Activated CD8-positive, alpha-beta T cell treated with anti-CD3 and anti-CD28 coated beads, Interleukin-2, amount 10 ng/mL, durations not matched to agents 7 days and 5 days (primary cell): Measurements from ENCODE around the gene CLCF1. TPM values are rescaled to one million over a fixed set of nuclear protein-coding genes. Genes with fewer than 3 reads are reported as not detected.
A peak's percentile ranks its signal among the peaks of the same experiment; 100 is the strongest.

ENCODE experiments used
- ATAC-seq: fragments of 150-1000 bp; cut with Tn5 transposase; one replicate; pipeline ENCODE4 v1.10.0; 2021; ENCODE audit warnings: moderate library complexity
- CTCF ChIA-PET: fragments of 350-600 bp; sonication (Branson Sonifier 250); formaldehyde crosslinking; loops from one replicate; lab custom pipeline; 2021; ENCODE audit warnings: antibody characterized with exemption; lab: Charles Lee
- POLR2A ChIA-PET: fragments of 350-600 bp; sonication (Branson Sonifier 250); formaldehyde crosslinking; loops from one replicate; lab custom pipeline; 2021; ENCODE audit warnings: antibody characterized with exemption; lab: Charles Lee
- DNase-seq: peaks from one replicate; pipeline ENCODE4 v3.0.0-alpha.2; 2020
- H3K27ac Mint-ChIP-seq: one replicate; pipeline ENCODE4 v1.8.0; 2021; ENCODE audit warnings: mild to moderate bottlenecking, mixed read lengths
- H3K27me3 Mint-ChIP-seq: one replicate; pipeline ENCODE4 v1.8.0; 2021; ENCODE audit warnings: low read depth, mixed read lengths
- H3K36me3 Mint-ChIP-seq: one replicate; pipeline ENCODE4 v1.8.0; 2021; ENCODE audit warnings: low read depth, mixed read lengths
- H3K4me1 Mint-ChIP-seq: one replicate; pipeline ENCODE4 v1.8.0; 2021; ENCODE audit warnings: low read depth, mixed read lengths
- H3K4me3 Mint-ChIP-seq: one replicate; pipeline ENCODE4 v1.8.0; 2021; ENCODE audit warnings: mild to moderate bottlenecking, mixed read lengths
- H3K9me3 Mint-ChIP-seq: one replicate; pipeline ENCODE4 v1.8.0; 2022; ENCODE audit warnings: mixed read lengths; ENCODE audit not compliant: insufficient read depth
- total RNA-seq, 2 experiments: library from RNA; stranded (reverse); gene quantifications; one replicate each; pipeline ENCODE4 v1.2.3, GENCODE V29; 2021

The CLCF1 gene
- total RNA-seq, 2 experiments from 2014 or later, result 0.29 to 0.50 TPM

DNA sequence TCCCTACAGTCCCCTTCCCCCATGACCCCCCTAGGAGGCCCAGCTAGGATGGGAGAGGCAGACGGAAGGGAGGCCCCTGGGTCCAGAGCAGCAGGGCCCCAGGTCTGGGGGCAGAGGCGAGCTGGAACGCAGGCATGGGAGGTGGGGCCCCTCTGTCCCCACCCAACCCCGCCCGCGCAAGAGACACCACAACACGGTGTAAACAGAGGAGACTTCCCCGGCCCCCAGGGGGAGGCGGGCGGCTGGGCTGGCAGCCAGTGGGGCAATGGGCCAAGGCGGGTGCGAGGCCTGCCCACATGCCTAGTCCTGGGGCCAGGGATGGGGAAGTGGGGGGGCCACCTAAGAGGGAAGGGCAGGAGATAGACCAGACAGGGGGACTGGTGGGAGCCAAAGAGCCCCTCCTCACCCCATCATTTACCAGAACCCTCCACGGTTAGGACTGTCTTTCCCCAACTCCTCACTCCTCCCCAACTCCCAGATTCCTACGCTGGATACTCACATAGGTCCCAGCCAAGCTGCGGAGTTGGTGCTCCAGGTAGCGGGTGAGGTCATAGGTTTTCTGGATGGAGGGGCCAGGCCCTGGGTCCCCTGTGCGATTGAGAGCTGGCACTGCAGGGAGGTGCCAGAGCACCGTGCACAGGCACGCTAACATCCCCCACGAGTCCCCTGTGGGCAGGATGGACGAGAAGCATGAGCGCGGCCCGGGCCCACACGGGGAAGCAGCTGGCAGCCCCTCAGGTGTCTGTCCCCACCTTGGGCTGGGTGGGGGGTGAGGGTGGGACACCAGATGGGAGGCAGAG is 6.2 kb downstream of the CLCF1 start:
- Mint-ChIP-seq H3K4me3 (no peak overlapping the region), H3K4me1 (peaks cover 59% of the 10 kb centered on the region), H3K27ac (no peak overlapping the region), H3K27me3 (peaks cover 52% of the 10 kb centered on the region), H3K36me3 (no peaks in the 10 kb centered on the region), H3K9me3 (no peaks in the 10 kb centered on the region)
- CTCF ChIA-PET, result interaction anchor here (31.4 kb wide), 1 partner anchor 10 kb away, joined by 998 read pairs; the partner anchor contains the start of gene POLD4
- DNase-seq (no peak), ATAC-seq (no peak)
- POLR2A ChIA-PET, result no interaction called here

DNA sequence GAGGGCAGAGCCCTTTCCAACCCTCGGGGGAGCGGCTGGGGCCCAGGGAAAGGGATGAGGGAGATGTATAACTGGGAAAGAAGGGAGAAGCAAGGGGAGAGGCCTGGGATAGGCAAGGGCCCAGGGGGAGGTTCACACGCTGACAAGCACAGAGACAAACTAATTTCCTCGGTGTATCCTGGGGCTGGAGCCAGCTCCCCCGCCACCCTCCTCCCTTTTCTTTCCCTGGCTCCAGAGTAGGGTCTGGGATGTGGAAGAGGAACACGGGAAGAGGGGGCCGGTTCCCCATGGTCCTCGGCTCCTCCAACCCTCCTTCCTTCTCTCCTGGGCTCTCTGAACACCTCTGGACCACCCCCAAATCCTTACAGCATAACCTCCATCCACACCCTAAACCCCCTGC is 6.9 kb downstream of the CLCF1 start:
- H3K4me3 Mint-ChIP-seq, result no peak overlapping the region
- ChIA-PET CTCF (interaction anchor here (18.4 kb wide), 1 partner anchor 16 kb away, joined by 998 read pairs; the partner anchor contains the start of genes CLCF1 and RAD9A), POLR2A (no interaction called here)
- no peaks in the 10 kb centered on the region for H3K36me3 Mint-ChIP-seq
- H3K9me3 Mint-ChIP-seq, result no peaks in the 10 kb centered on the region
- no peak overlapping the region for H3K27ac Mint-ChIP-seq
- H3K4me1 Mint-ChIP-seq, result peaks cover 55% of the 10 kb centered on the region
- ATAC-seq (no peak), DNase-seq (no peak)
- H3K27me3 Mint-ChIP-seq, result peaks cover 54% of the 10 kb centered on the region

DNA sequence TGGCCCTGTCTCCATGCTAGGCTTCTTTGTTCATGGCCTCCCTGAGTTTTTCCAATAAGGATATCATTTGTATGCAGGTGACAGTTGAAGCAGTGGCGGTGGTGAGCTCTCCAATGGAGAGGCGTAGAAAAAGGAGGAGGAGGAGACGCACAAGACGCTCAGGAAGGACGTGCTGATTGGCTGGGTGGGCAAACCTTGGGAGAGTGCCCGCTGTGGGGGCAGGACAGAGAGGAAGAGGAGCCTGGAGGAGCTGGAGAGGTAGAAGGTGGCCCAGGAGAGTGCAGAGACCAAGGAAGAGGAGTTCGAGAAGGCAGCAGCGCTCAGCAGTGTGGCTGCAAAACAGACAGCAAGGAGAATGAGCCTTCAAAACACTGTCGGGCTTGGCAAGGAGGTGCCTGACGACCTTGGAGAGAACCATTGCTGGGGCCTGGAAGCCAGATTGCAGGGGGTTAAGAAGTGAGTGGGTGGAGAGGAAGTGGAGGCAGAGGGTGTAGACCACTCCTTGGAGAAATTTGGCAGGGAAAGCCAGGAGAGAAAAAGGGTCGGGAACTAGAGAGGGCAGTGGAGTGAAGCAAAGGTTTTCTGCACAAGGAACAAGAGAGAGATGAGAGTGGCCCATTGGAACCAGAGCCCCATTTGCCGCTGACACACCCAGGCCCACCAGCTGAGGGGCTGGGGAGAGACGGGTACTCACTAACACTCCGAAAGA is 7.5 kb downstream of the CLCF1 start:
- Mint-ChIP-seq H3K4me3 (no peak overlapping the region), H3K4me1 (peaks cover 49% of the 10 kb centered on the region), H3K27ac (no peak overlapping the region), H3K36me3 (no peaks in the 10 kb centered on the region), H3K27me3 (peaks cover 52% of the 10 kb centered on the region), H3K9me3 (no peaks in the 10 kb centered on the region)
- POLR2A ChIA-PET, result interaction anchor here (1.2 kb wide), 1 partner anchor 16 kb away, joined by 3 read pairs; no protein-coding TSS in a partner anchor
- CTCF ChIA-PET, result interaction anchor here (0.8 to 18.4 kb wide), 4 partner anchors 9 to 17 kb away, joined by 4 to 998 read pairs (median 30); partner anchors contain the start of genes CLCF1, POLD4 and RAD9A
- ATAC-seq (no peak), DNase-seq (no peak)

DNA sequence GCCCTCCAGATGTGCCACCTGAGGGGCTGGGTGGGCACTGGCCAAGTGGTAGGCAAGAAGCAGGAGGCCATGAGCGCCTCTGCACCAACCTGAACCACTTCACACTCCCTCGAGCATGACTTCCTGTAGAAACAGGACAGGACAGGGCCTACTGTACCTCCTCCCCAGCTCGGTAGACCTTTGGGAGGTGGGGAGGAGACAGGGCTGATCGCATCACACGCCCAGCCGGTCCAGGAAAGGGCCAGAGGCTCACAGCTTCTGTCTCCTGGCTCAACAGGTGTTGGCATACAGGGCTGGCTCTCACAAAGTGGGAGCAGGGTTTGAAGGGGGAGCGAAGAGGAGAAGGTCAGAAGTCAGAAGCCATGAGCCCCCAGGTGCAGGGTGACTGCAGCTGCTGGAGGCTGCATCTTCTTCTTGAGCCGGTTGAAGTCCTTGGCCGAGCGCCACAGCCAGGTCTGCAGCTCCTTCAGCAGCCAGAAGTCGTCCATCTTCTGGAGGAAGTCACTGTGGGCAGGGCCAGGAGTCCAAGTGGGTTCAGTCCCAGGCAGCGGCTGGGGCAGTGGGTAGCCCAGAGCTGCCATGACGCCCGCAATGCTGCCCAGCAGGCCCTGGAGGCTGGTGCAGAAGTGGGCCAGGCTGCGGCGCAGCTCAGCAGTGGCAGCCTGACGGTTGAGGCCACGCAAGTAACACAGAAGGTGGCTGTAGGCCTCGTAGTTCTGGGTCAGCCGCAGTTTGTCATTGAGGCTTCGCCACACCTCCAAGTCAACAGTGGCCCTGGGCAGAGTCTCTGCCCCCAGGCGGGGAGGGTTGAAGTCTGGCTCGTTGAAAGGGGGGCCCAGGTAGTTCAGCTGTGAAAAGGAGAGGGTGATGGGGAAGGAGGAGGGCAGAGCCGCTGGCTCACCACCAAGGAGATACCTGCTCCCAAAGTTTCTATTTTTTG is 8.3 kb downstream of the CLCF1 start:
- peaks cover 41% of the 10 kb centered on the region for H3K4me1 Mint-ChIP-seq
- no peak for ATAC-seq
- H3K9me3 Mint-ChIP-seq, result no peaks in the 10 kb centered on the region
- no peaks in the 10 kb centered on the region for H3K36me3 Mint-ChIP-seq
- DNase-seq, result no peak
- no peak overlapping the region for H3K4me3 Mint-ChIP-seq
- H3K27me3 Mint-ChIP-seq, result peaks cover 46% of the 10 kb centered on the region
- no peak overlapping the region for H3K27ac Mint-ChIP-seq
- ChIA-PET POLR2A (interaction anchor here (1.0 to 1.3 kb wide), 3 partner anchors 8 to 17 kb away, joined by 3 to 7 read pairs (median 3); partner anchors contain the start of genes CLCF1 and POLD4), CTCF (interaction anchor here (0.8 to 18.4 kb wide), 5 partner anchors 9 to 19 kb away, joined by 4 to 998 read pairs (median 25); partner anchors contain the start of genes CLCF1, POLD4 and RAD9A)

DNA sequence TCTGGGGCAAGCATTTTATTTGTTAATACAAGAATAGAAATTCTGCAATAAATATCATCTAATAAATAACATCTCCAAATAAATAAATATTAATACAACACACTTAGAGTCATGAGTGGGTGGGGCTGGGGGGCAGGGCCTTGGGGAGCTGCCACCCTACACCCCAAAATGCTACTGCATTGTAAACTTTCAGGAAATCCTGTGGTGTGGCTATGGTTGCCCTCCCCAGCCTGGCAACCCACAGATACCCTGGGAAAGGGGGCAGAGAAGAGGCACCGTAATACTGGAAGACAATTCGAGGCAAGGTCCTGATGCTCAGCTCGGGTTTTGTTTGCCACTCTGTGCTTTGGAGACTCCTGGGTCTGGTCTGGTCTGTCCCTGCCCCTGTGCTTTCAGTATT is 9.2 kb downstream of the CLCF1 start:
- H3K9me3 Mint-ChIP-seq, result no peaks in the 10 kb centered on the region
- no peak overlapping the region for H3K27ac Mint-ChIP-seq
- H3K4me1 Mint-ChIP-seq, result peaks cover 32% of the 10 kb centered on the region
- ChIA-PET CTCF (interaction anchor here (2.5 to 18.4 kb wide), 4 partner anchors 9 to 19 kb away, joined by 6 to 998 read pairs (median 39); partner anchors contain the start of genes CLCF1, POLD4 and RAD9A), POLR2A (interaction anchor here (1.0 to 1.3 kb wide), 2 partner anchors 9 to 11 kb away, joined by 3 to 7 read pairs; partner anchors contain the start of genes CLCF1 and POLD4)
- H3K27me3 Mint-ChIP-seq, result peaks cover 43% of the 10 kb centered on the region
- H3K4me3 Mint-ChIP-seq, result no peak overlapping the region
- no peak for ATAC-seq
- DNase-seq, result no peak
- no peaks in the 10 kb centered on the region for H3K36me3 Mint-ChIP-seq

DNA sequence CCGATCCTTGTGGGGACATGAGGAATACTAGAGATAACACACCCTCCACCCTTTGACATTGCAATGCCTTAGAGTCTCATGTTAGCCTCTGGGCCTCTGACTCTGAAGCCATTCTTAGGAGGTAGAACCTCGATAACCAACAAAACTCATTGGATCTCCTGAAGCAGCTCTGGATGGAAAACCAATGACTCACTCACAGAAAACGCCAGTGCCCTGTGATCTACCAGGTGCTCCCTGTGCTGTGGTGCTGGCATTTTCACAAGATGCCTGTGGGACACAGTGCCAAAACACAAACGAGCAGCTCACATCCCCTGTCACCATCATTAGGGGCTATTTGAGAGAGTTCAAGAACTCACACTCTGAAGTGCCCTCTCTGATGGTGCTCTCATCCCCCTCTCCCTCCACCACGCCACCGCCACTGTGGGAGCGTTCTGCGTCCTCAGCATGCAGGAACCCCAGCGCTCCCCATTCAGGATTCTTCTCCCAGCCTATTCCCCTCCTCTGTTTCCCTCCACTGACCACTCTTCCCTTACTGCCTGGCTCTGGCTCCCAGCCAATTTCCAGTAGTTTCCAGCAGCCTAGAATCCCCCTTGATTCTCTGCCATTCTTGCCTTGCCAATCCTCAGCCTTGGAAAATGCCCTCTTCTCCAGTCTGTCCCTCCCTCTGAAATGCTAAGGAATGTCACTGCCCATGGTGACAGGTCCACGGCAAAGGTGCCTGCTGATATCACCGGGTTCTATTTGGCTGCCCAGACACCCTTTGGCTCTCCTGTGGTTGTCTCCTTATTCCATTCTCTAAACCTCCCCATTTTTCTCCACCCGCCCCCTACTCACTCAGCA is 15.3 kb downstream of the CLCF1 start:
- no peaks in the 10 kb centered on the region for H3K9me3 Mint-ChIP-seq
- peaks cover 32% of the 10 kb centered on the region for H3K27me3 Mint-ChIP-seq
- no peak overlapping the region for H3K27ac Mint-ChIP-seq
- DNase-seq, result no peak
- ChIA-PET CTCF (interaction anchor here (1.5 to 18.4 kb wide), 5 partner anchors 19 to 96 kb away, joined by 6 to 998 read pairs (median 8); partner anchors contain the start of genes CLCF1 and RAD9A), POLR2A (no interaction called here)
- H3K4me3 Mint-ChIP-seq, result no peak overlapping the region
- peaks cover 27% of the 10 kb centered on the region for H3K4me1 Mint-ChIP-seq
- no peak for ATAC-seq
- no peaks in the 10 kb centered on the region for H3K36me3 Mint-ChIP-seq

DNA sequence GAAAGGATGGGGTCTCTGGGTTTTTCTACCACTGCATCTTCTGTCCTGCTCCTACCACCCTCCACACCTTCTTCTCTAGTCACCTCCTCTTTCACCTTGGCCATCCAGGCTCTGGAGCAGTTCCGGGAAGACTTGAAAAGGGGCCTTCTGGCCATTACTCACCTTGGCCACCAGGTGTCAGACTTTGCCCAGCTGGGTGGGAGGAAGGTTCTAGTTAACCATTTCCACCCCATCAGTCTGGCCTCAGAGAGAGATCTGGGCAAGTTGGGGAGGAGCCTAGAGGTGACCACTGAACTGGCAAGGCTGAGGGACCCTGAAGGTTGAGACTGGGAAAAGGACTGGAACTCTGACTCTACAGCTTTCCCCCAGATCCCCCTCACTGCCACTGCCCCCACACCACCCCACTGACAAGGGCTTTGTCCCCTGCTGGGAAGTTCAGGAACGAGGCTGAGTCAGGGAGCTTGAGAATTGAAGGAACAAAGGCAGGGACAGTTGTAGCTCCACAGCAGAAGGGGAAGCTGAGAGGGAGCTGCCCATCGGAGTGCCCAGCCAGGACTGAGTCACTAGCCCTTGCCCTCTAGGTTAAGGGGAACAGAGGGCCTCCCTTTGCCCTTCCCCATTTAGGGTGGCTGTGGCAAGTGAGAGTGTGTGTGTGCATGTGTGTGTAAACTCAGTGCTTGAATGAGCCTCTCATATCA is 16.4 kb downstream of the CLCF1 start:
- peak; percentile 79 for DNase-seq
- Mint-ChIP-seq H3K9me3 (no peaks in the 10 kb centered on the region), H3K27me3 (peaks cover 23% of the 10 kb centered on the region), H3K4me1 (peaks cover 32% of the 10 kb centered on the region), H3K4me3 (peak overlapping the region; percentile 15), H3K36me3 (peaks cover 3% of the 10 kb centered on the region), H3K27ac (peak overlapping the region; percentile 71)
- ChIA-PET CTCF (interaction anchor here (0.6 to 18.4 kb wide), 19 partner anchors 9 to 228 kb away, joined by 3 to 998 read pairs (median 4); partner anchors contain the start of genes CLCF1, PTPRCAP and RAD9A), POLR2A (interaction anchor here (1.4 kb wide), 1 partner anchor 25 kb away, joined by 13 read pairs; no protein-coding TSS in a partner anchor)
- peak; percentile 14 for ATAC-seq

DNA sequence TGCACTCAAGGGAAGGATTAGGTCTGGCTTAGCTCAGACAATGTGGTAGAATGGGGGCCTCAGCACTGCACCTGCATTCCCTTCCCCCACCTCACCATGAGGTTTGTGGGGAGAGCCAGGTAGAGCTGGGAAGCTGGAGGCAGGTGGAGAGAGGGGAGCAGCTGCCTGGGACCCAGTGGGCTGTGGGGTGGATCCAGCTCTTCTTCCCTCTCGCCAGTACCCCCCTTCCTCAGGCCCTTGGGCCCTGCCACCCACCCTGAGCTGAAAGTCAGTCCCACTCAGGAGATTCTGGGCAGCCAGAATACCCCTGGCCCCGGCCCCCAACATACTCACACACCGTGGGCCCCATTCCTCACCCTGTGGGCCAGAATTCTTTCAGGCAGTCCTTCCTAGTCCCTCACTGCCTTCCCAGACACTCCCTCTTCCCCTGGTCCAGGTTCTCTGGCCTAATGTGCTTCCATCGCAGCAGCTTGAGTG is 17.0 kb downstream of the CLCF1 start:
- peak overlapping the region; percentile 71 for H3K27ac Mint-ChIP-seq
- no peak for DNase-seq
- ATAC-seq, result no peak
- ChIA-PET CTCF (interaction anchor here (0.6 to 18.4 kb wide), 17 partner anchors 9 to 129 kb away, joined by 3 to 998 read pairs (median 4); partner anchors contain the start of genes CLCF1, PPP1CA, PTPRCAP and RAD9A), POLR2A (interaction anchor here (1.0 to 1.4 kb wide), 2 partner anchors 26 to 81 kb away, joined by 3 to 13 read pairs; partner anchors contain the start of gene PTPRCAP)
- peak overlapping the region; percentile 15 for H3K4me3 Mint-ChIP-seq
- H3K36me3 Mint-ChIP-seq, result peaks cover 4% of the 10 kb centered on the region
- peaks cover 36% of the 10 kb centered on the region for H3K4me1 Mint-ChIP-seq
- peaks cover 17% of the 10 kb centered on the region for H3K27me3 Mint-ChIP-seq
- no peaks in the 10 kb centered on the region for H3K9me3 Mint-ChIP-seq

DNA sequence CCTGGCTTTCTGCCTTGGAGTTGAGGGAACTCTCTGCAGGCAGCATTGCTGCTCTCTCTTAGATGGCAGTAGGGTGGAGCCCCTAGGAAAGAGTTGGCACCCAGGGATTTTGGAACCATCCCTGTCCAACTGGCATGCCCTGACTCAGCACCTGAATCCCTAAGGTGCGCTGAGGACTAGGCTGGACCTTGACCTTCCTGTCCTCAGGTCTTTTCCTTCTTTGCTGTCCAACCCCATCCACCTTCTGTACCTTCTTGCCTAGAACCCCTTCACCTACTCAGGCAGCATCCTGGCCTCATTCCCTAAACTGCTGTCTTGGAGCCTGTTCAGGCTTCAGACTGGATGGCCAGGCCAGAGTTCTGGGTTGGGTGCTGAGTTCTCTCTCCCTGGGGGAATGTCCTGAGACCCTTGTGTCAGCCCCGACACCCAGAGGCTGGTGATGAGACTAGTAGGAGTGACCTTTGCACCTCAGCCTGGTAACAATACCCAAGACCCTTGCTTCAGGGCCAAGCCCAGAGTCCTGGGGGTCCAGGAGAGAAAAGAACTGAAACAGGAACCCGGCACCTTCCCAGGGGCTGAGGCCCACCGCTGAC is 17.5 kb downstream of the CLCF1 start:
- ATAC-seq (no peak), DNase-seq (no peak)
- Mint-ChIP-seq H3K9me3 (no peaks in the 10 kb centered on the region), H3K27ac (peak overlapping the region; percentile 39), H3K4me1 (peaks cover 42% of the 10 kb centered on the region), H3K36me3 (peaks cover 8% of the 10 kb centered on the region), H3K4me3 (no peak overlapping the region), H3K27me3 (peaks cover 13% of the 10 kb centered on the region)
- ChIA-PET CTCF (interaction anchor here (0.6 to 18.4 kb wide), 18 partner anchors 9 to 129 kb away, joined by 3 to 998 read pairs (median 4); partner anchors contain the start of genes CLCF1, PPP1CA, PTPRCAP and RAD9A), POLR2A (interaction anchor here (1.0 to 1.4 kb wide), 2 partner anchors 26 to 81 kb away, joined by 3 to 13 read pairs; partner anchors contain the start of gene PTPRCAP)
